HFFc6 (cell line): ENCODE measurements around the gene OSGEPL1. TPM values are rescaled to one million over a fixed set of nuclear protein-coding genes. Genes with fewer than 3 reads are reported as not detected.

ENCODE experiments used
- DNase-seq: peaks from one replicate; pipeline ENCODE4 v3.0.0-alpha.2; 2018
- H3K27ac Mint-ChIP-seq: 2 replicates; pipeline ENCODE4 v1.8.0; 2020; ENCODE audit warnings: mild to moderate bottlenecking, mixed read lengths
- H3K27me3 Mint-ChIP-seq: 2 replicates; pipeline ENCODE4 v1.8.0; 2021; ENCODE audit warnings: mild to moderate bottlenecking, moderate library complexity, mixed read lengths; ENCODE audit not compliant: insufficient read depth
- H3K36me3 Mint-ChIP-seq: 2 replicates; pipeline ENCODE4 v1.8.0; 2021; ENCODE audit warnings: low read depth, mixed read lengths
- H3K4me1 Mint-ChIP-seq: 2 replicates; pipeline ENCODE4 v1.8.0; 2020; ENCODE audit warnings: low read depth, mixed read lengths
- H3K4me3 Mint-ChIP-seq: 2 replicates; pipeline ENCODE4 v1.8.0; 2020; ENCODE audit warnings: mild to moderate bottlenecking, moderate library complexity, mixed read lengths
- H3K9me3 Mint-ChIP-seq: 2 replicates; pipeline ENCODE4 v1.8.0; 2020; ENCODE audit warnings: mild to moderate bottlenecking, mixed read lengths
- total RNA-seq, 6 experiments: library from RNA; stranded (reverse); fragmentation: NEBNext Ultra II Directional; extraction: Animal tissue kit (Norgen Biotek cat#: 25700); gene quantifications; 2 replicates in 1 of 6; 3 replicates in 5 of 6; pipeline ENCODE4 v1.2.3, GENCODE V29; 2021
- TF ChIP-seq, protein P1 (sequence below): fragments of 200-600 bp; sonication (generic); IDR thresholded peaks from 2 replicates; pipeline ENCODE4 v1.5.0; 2021; ENCODE audit warnings: antibody characterized with exemption, mild to moderate bottlenecking

Gene OSGEPL1
- total RNA-seq, 6 experiments from 2014 or later, result 5.0 to 7.2 (median 7.0) TPM

GRCh38 chr2:189700681-189701080 is 61.9 kb downstream of the OSGEPL1 start:
- TF ChIP-seq, protein P1, sequence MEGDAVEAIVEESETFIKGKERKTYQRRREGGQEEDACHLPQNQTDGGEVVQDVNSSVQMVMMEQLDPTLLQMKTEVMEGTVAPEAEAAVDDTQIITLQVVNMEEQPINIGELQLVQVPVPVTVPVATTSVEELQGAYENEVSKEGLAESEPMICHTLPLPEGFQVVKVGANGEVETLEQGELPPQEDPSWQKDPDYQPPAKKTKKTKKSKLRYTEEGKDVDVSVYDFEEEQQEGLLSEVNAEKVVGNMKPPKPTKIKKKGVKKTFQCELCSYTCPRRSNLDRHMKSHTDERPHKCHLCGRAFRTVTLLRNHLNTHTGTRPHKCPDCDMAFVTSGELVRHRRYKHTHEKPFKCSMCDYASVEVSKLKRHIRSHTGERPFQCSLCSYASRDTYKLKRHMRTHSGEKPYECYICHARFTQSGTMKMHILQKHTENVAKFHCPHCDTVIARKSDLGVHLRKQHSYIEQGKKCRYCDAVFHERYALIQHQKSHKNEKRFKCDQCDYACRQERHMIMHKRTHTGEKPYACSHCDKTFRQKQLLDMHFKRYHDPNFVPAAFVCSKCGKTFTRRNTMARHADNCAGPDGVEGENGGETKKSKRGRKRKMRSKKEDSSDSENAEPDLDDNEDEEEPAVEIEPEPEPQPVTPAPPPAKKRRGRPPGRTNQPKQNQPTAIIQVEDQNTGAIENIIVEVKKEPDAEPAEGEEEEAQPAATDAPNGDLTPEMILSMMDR, result no peak
- Mint-ChIP-seq H3K4me3 (no peak overlapping the region), H3K36me3 (no peaks in the 10 kb centered on the region), H3K4me1 (no peaks in the 10 kb centered on the region), H3K27me3 (no peaks in the 10 kb centered on the region), H3K27ac (no peak overlapping the region), H3K9me3 (no peaks in the 10 kb centered on the region)
- DNase-seq, result no peak

DNA sequence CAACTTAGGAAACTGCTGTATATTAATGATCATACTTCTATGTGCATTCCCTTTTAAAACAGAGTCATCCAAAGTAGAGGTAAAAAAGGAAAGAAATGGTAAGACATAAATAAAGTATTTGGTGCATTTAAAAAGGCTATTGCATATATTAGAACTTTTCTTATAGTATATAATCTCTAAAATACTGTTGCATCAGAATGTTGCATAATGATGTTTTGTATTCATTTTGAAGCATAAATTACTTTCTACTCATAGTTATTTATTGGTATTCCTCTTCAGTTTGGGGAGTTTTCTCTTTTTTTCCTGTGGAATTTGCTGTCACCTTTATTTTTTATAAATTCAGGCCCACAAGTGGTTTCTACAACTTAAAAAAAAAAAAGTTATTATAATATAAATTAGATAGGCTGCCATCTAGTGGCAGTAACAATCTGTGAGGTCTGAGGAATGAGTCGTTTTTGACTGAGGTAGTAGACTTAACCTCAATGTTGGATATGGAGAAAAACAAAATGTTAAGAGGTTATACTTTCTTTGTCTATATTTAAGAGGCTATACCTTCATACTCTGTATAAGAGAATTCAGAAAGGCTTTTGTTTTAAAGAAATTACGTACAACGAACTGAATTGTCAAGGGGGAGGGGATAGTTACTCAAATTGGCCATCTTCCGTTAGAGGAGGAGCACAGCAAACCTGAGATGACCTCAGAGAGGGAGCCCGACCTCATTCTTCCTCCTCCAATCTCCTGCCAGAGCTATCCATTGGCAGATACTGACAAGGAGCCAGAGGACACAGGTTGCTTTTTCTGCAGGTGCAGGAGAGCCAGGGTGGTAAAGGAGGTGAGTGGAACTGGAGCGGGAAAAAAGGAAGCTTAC is 64.3 kb downstream of the OSGEPL1 start:
- H3K4me1 Mint-ChIP-seq, result no peaks in the 10 kb centered on the region
- DNase-seq, result peak; percentile 51
- no peak overlapping the region for H3K4me3 Mint-ChIP-seq
- H3K36me3 Mint-ChIP-seq, result no peaks in the 10 kb centered on the region
- H3K27me3 Mint-ChIP-seq, result no peaks in the 10 kb centered on the region
- no peaks in the 10 kb centered on the region for H3K9me3 Mint-ChIP-seq
- no peak overlapping the region for H3K27ac Mint-ChIP-seq
- TF ChIP-seq, protein P1, result peak; percentile 88

Other genes starting within 250 kb of the OSGEPL1 start
- gene SLC40A1, start 182.0 kb downstream of the OSGEPL1 start, total RNA-seq, result not detected
- gene ASNSD1, start 101.3 kb downstream of the OSGEPL1 start, total RNA-seq, result 10 to 100 TPM; 36.7 to 43.4 (median 38.3) TPM
- 1 to 10 TPM; 1.4 to 2.2 (median 1.7) TPM for gene ANKAR, start 88.1 kb downstream of the OSGEPL1 start, total RNA-seq
- 10 to 100 TPM; 48.6 to 70.2 (median 60.3) TPM for gene ORMDL1, start 21.5 kb upstream of the OSGEPL1 start, total RNA-seq
- 10 to 100 TPM; 18.9 to 22.8 (median 20.5) TPM for gene PMS1, start 21.7 kb upstream of the OSGEPL1 start, total RNA-seq